ENCODE data around the gene GPM6B.
"Not testable (repeated sequence)": the region's sequence is repeated elsewhere in the genome, so short reads cannot be mapped to it uniquely, and the experiment has no call there.

DNA sequence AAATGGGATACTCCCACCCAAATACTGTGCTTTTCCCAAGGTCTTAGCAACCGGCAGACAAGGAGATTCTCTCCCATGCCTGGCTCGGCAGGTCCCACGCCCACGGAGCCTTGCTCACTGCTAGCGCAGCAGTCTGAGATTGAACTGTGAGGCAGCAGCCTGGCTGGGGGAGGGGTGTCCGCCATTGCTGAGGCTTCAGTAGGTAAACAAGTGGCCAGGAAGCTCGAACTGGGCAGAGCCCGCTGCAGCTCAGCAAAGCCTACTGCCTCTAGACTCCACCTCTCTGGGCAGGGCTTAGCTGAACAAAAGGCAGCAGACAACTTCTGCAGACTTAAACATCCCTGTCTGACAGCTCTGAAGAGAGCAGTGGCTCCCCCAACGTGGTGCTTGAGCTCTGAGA, 92.0 kb downstream of the GPM6B start:
- TF ChIP-seq POLR2AphosphoS5, CTCF, POLR2A (IDR thresholded peaks at IDR 0.05): not testable (repeated sequence)

All from stomach (tissue), 4 donors.